GM19395 (cell line): Measurements from ENCODE around the gene ALLC.
"Not testable (repeated sequence)": the region's sequence is repeated elsewhere in the genome, so short reads cannot be mapped to it uniquely, and the experiment has no call there.

ENCODE experiments used
- ATAC-seq: cut with Tn5 transposase; IDR thresholded peaks from one replicate; pipeline ENCODE4 v1.9.1; 2021; ENCODE audit warnings: mild to moderate bottlenecking, moderate library complexity; ENCODE audit not compliant: unreplicated experiment

ALLC gene

DNA sequence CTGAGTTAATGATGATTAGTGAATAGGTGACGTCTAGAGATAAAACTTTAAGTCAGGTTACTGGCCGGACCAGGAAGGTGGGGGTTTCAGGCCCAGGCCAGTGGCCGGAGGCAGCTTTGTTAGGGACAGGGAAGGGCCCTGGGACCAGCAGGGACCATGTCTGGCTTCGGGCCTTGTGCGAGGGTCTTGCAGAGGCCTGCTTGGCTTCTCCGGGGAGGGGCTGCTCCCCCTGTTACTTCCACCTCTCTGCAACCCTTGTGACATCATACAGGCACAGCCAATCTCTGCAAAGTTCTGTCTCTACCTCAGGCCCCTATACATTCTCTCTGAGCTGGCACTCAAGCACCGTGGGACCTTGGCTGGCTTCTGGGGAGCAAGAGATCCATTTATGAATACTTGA lies at the start of gene ALLC:
Gene ALLC (plus strand): TSS at position 320 of the 400 bp plus-strand sequence. CDS start 12,958 bp downstream, outside the sequence.
- no peak for ATAC-seq

GRCh38 chr2:3608373-3609278 lies 49.4 kb upstream of the ALLC start:
- ATAC-seq: no peak

GRCh38 chr2:3609279-3609673 lies 48.7 kb upstream of the ALLC start:
- ATAC-seq: peak; percentile 80

GRCh38 chr2:3610415-3610814 lies 47.6 kb upstream of the ALLC start:
- peak; percentile 7 for ATAC-seq

DNA sequence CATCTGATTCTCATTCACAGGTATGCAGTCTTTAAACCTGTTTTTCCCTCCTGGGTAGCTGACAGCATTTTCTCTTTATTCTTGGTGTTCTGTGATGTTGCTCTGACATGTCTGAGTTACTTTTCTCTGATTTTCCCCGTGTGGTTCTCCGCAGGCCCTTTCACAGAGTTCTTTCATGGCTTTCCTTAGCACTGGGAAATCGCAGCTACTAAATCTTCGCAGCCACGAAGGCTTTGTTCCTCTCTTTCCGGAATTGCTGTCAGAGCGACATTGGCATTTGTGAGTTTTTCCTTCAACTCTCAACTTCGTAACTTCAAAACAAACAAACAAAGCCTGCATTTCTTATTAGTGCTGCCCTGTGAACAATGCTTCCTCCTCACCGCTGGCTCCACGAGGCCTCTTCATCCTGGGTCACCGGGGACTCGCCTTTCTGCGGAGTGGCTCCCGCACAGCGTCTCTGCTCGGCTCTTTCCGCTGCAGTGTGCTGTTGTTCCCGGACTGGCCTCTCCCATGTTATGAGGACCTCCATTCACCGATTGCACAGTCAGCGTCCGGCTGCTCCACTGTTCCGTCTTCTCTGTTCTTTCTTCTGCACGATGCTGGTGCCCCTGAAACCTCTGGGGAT lies 47.0 kb upstream of the ALLC start:
- no peak for ATAC-seq

GRCh38 chr2:3611589-3611988 lies 46.4 kb upstream of the ALLC start:
- no peak for ATAC-seq

DNA sequence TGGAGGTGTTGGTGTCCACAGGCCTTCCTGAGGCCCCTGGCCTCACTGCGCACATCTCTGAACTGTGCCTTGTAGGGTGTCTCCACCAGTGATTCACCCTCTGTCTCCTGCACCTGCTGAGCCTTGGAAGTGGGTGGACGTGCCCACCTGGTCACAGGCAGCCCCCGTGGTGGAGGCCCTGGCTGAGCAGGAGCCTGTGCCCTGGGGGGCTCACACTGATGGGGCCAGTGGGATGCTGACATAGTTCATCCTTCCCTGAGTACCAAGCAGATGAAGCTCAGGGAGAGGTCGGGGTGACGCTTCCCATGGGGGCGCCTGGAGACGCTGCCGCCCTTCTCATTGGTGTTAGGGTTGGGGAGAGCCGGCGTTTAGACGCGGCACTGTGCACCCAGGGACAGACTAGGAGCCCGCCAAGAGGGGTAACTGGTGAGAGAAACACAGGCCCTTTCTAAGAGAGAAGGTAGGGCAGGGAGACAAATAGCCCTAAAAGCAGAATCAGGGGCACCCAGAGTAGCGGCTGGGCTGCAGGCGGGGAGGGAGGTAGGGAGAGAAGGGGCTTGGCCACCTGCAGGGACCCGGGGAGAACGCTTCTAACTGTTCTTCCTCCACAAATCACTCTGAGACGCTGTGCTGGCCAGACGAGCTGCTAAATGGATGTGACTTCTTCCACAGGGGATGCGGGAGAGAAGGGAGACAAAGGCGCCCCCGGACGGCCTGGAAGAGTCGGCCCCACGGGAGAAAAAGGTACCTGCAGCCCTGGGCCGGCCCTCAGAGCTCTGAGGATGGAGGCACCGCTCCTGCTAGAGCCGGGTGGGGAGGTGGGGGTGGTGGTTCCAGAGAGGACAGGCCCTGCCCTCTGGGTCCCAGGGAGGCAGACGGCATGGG lies 45.1 kb upstream of the ALLC start:
- no peak for ATAC-seq

GRCh38 chr2:3613524-3613905 lies 44.5 kb upstream of the ALLC start:
- no peak for ATAC-seq

DNA sequence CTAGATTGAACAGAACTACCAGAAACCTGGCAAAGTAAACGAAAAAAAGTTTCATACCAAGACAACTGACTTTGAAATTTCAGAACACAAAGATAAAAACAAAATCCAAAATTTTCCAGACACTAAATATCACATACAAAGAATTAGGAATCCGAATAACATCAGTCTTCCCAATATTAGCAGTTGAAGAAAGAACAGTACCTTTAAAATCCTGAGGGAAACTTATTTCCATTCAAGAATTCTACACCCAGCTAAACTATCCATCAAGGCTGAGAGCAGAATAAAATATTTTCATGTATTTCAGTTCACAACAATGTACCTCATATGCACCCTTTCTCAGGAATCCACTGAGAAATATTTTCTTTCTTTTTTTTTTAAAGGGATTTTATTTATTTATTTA lies 43.3 kb upstream of the ALLC start:
- ATAC-seq: not testable (repeated sequence)

- ATAC-seq: not testable (repeated sequence)
Observed at GRCh38 chr2:3615541-3616200, 42.3 kb upstream of the ALLC start.

DNA sequence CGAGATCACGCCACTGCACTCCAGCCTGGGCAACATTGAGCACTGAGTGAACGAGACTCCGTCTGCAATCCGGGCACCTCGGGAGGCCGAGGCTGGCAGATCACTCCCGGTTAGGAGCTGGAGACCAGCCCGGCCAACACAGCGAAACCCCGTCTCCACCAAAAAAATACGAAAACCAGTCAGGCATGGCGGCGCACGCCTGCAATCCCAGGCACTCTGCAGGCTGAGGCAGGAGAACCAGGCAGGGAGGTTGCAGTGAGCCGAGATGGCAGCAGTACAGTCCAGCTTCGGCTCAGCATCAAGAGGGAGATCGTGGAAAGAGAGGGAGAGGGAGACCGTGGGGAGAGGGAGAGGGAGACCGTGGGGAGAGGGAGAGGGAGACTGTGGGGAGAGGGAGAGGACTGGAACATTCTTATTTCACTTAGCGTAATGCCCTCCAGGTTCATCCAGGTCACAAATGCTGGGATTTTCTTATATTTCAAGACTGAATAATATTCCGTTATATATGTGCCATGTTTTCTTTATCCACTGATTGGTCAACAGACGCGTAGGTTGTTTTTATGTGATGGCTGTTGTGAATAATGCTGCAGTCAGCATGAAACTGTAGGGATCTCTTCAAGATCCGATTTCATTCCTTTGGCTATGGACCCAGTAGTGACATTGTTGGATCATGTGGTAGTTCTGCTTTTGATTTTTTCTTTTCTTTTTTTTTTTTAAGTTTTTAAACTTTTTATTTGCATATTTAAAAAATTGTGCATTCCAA lies 41.4 kb upstream of the ALLC start:
- not testable (repeated sequence) for ATAC-seq

DNA sequence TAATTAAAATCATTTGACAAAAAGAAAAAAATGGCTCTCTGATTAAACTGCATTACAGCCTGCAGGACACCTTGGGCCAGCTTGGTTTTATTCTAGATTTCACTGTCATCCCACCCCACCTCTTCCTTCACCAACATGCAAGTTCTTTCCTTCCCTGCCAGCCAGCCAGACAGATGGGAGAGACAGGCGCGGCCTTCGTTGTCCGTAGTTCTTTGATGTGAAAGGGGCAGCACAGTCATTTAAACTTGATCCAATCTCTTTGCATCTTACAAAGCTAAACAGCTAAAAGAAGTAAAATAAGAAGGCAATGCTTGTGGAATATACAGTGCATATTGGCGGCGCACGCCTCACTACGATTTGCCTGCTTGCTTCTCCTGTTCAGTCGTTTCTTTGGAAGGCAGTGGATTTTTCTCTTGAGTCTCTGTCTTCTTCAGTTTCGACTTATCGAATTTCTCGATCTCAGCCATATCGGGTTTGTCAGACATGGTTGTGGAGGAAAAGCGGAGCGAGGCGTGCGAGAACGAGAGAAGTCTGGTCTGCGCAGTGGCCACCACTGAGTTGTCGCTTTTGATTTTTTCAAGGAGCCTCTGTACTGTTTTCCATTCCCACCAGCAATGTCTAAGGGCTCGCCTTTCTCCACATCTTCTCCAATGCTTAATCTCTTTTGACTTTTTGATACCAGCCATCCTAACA lies 40.7 kb upstream of the ALLC start:
- ATAC-seq: no peak

DNA sequence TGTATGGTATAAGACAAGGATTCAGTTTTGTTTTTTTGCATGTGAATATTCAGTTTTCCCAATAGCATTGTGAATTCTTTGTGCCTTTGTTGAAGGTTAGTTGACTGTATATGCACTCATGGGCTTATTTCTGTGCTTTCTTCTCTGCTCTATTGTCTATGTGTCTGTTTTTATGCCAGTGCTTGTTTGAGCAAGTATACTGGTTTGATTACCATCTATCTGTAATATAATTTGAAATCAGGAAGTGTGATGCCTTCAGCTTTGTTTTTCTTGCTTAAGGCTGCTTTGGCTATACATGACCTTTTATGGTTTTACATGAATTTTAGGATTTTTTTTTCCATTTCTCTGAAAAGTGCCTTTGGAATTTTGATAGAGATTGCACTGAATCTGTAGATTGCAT lies 39.6 kb upstream of the ALLC start:
- no peak for ATAC-seq

DNA sequence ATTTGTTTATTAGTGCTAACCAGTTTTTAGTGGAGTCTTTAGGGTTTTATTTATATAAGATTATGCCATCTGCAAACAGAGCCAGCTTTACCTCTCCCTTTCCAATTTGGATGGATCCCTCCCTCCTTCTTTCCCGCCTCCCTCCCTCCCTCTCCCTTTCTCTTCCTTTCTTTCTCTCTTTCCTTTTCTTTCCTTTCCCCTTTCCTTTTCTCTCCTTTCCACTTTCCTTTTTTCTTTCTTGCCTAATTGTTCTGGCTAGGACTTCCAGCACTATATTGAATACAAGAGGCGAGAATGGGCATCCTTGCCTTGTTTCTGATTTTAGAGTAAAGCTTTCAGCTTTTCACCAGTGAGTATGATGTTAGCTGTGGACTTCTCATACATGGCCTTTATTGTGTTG lies 39.0 kb upstream of the ALLC start:
- no peak for ATAC-seq

- ATAC-seq: not testable (repeated sequence)
Observed at GRCh38 chr2:3619661-3620060, 38.3 kb upstream of the ALLC start.

DNA sequence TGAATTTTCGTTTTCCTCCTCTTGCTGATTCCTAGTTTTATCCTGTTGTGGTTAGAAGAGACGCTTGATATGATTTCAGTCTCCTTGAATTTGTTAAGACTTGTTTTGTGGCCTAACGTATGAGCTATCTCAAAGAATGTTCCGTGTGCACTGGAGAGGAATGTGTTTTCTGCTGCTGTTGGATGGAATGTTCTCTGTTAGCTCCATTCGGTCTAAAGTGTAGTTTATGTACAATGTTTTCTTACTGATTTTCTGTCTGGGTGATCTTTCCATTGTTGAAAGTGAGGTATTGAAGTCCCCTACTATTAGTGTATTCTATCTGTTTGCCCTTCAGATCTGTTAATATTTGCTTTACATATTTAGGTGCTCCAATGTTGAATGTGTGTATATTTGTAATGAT lies 37.2 kb upstream of the ALLC start:
- ATAC-seq: no peak

GRCh38 chr2:3622967-3623366 lies 35.0 kb upstream of the ALLC start:
- ATAC-seq: no peak

- peak; percentile 76 for ATAC-seq
Observed at GRCh38 chr2:3624059-3624794, 33.8 kb upstream of the ALLC start.

DNA sequence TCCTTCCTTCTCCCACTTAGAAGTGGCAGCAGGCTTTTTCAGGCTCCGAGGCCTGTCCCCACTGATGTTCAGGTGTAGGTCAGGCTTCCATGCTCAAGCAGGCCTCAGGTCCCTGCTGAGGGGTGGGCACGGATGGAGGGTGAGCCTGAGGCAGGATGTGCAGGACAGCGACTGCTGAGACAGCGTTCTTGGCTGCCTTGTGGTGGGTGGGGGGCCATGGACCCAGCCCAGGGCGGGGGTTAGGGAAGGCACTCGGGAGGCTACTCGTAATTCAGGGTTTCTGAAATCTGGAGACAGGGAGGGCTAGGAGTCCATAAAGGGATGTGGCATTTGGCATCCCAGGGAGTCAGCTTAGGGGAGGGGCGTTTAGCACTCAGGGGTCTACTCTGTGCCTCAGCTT lies 32.8 kb upstream of the ALLC start:
- ATAC-seq: no peak
